Left colon (tissue), 2 donors: ENCODE data around the gene GRIN2A. TPM values are rescaled to one million over a fixed set of nuclear protein-coding genes. Genes with fewer than 3 reads are reported as not detected.

Source experiments
- ATAC-seq: fragments of 200-7000 bp; cut with Tn5 transposase; one replicate; pipeline ENCODE4 v1.9.1; 2020; ENCODE audit warnings: mild to moderate bottlenecking, moderate library complexity
- DNase-seq, 2 donors: peaks; one replicate each; pipeline ENCODE4 v3.0.0-alpha.2; 2020
- intact Hi-C, 2 donors: fragments of 100-400 bp; cut with DNase I in 1 of 2; cut with micrococcal nuclease in 1 of 2; formaldehyde crosslinking; loops; one replicate each; pipeline versions ENCODE4 v1.11.2 to v1.14.0; 2022; cut with DNase I, micrococcal nuclease
- total RNA-seq, 2 donors: library from RNA; stranded (reverse); fragmentation: NEBNext Ultra II Directional; extraction: Animal tissue kit (Norgen Biotek cat#: 25700); gene quantifications; one replicate each; pipeline ENCODE4 v1.2.1, GENCODE V29; 2021
- donor health status: DM: no; HTN: no; CAD: no.
- donor health status: DM: yes; HTN: yes; CAD: no.

GRIN2A gene
- total RNA-seq, 2 donors from 2014 or later: 0.24 to 0.78 TPM

DNA sequence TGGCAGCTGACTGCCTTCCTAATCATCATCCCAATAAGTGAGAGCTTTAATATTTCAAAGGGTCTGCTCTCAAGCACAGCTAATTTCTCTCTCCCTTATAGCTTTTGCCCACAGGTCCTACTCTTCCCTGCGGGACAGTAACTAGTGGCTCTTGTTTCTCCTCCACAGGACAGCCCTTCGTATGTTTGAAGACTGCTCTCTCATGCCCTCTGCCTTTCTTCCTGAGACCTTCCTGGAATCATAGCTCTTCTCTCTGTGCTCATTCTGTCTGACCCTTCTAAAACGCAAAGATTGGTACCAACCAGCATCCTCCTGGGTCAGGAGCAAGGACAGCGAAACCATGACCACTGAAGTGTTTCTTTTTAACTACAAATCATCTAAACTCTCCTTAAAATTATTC, 168.9 kb downstream of the GRIN2A start:
- ATAC-seq (no peak), DNase-seq (no peak)
- intact Hi-C loops: no loop called here

DNA sequence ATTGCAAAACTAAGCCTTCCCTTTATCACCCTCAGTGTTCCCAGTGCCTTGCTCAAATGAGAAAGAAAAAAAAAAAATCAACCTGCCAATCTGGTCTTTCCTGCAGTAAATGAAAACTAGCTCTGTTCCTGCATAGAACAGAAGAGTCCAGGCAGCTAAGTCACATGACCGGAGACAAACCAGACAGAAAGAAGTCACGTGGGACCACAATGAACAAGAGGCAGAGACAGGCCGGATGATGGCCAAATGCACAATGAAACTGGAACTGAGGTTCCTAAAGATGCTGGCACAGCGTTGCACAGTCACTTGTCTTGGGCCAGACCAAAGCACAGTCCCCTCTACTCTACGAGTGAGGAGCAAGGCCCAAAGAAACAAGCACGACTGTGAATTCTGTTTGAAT, 172.5 kb downstream of the GRIN2A start:
- DNase-seq (no peak), ATAC-seq (no peak)
- intact Hi-C loops: no loop called here

DNA sequence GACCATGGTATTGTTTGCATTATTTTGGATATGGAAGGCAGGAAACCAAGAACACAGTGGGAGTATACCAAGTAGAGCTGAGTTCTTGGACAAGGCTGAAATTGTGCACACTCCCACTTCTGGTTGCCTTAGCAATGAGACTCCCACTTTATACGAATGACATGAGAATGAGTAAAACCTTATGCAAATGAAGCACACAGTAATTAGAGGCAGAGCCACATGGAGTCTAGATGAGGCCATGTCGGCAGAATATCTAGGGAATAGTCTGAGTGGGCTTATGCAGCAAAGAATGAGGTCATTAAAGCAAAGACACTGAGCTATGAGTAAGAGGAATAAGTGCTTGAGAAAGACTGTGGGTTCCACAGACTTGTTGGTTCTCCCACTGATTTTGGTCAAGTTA, 178.7 kb downstream of the GRIN2A start:
- ATAC-seq (no peak), DNase-seq (no peak)
- intact Hi-C loops: no loop called here

DNA sequence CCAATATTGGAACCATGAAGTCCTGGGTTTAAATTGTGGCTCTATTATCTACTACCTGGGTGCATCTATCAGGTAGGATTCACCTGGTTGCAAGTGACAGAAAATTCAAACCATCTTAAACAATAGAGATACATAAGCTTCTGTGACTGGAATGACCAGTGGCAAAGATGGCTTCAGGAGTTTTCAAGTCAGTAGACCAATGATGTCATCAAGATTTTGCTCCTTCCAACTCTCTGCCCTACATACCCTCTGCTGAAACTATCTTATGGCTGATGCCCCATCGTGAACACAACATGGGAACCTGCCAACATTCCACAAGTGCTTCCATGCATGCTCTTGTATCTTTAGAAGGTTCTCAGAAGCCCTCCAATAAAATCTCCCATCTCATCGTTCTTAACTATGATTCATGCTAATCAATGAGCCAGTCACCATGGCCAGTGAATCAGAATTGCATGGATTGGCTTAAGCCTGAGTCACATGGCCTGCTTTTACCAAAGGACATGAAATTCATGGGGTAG, 180.9 kb downstream of the GRIN2A start:
- ATAC-seq (no peak), DNase-seq (no peak)
- intact Hi-C loops: no loop called here

DNA sequence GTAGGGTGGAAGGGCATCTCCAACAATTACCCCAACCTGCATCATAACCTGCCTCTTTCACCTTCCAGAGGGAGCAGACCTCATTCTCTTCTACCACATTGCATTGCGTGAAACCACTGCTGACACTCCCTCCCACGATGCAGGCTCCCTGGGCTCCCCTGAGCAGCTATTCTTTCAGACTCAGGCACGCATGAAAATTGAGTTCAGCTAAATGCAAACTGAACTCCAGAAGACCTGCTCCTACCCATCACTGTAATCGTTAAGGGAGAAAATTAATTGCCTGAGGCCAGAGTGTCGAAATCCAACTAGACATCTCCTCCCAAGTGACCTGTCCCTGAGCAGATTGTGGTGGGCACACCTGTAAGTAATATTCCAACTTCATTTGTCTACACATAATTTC, 186.0 kb downstream of the GRIN2A start:
- intact Hi-C loops: no loop called here
- ATAC-seq: no peak
- DNase-seq: no peak

DNA sequence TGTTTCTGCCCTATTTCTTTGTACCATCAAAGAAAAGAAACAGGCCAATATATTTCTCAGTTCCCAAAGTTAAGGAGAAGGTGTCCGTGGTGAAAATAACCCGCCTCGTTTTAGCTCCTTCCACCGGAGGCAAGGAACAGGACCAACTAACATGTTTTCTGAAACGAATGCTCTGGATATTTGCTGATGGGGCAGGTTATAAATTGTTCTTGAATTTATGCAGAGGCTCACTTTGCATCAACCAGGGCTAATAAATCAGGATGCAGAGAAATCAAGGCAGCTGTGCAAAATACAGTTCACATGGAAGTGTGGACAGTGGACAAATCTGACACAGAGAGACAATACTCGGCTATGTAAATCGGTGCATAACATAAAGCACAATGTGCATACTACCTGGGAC, 189.8 kb downstream of the GRIN2A start:
- intact Hi-C loops: no loop called here
- DNase-seq (no peak), ATAC-seq (no peak)

DNA sequence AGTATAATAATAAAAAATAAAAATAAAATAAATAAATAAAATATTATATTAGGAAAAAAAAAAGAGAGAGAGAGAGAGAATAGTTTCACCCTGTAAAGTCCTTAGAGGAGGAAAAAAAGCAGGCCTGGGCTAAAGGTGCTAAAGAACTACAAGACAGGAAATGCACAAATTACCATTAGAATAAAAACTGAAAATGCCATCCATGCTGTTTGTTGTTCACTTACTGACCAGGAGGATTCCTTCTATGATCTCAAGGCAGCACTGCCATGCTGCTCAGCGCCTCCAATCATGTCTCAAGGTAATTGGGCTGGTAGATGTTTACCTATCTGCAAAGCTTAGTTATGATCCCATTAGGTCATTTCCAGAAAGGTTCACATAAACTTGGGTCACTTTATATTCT, 201.2 kb downstream of the GRIN2A start:
- ATAC-seq (no peak), DNase-seq (no peak)
- intact Hi-C loops: no loop called here

DNA sequence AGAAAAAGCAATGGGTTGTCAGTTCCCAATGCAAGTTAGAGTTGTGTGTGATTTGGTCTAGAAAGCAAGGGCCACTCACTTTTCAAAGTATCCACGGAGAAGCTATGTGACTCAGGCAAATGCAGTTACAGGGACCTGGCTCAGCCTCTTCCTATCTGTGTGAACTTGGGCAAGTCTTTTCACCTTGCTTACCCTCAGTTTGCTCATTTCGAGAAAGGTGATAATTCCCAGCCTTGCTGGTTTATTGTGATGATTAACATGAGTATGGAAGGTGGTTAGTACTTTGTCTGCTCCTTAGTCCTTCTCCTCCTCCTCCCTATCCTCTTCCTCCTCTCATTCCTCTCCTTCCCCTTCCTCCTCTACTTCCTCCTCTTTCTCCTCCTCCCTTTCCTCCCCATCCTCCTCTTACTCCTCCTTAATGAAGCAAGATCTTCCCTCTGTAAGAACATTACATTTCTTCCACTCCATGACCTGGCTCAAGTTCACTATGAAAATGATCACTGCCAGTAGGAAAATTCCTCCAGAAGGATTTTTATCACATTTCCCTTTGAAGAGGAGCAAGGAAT, 204.0 kb downstream of the GRIN2A start:
- intact Hi-C loops: no loop called here
- no peak for DNase-seq
- ATAC-seq: no peak

DNA sequence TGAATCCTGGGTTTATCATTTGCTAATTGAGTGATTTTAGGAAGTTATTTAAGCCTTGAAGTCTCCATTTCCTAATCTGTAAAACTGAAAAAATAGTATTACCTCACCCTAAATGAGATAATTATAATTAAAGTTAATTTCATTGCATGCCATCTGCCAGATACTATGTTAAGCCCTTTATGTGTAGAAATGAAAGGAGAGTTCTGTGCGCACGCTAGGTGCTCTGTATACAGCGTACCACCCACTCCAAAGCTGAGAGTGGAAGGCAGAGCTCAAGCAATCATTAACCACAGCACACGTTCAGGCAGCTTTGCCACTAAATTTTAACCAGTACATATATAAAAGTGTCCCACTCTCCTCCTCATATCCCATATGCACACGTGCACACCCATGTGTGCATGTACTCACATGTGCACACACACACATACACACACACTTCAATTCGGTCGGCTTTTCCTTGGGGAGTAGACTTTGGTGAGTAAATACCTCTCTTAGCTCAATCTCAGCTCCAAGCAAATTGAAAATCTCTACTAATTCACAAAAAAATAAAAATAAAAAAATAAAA, 204.8 kb downstream of the GRIN2A start:
- intact Hi-C loops: no loop called here
- no peak for ATAC-seq
- no peak for DNase-seq

DNA sequence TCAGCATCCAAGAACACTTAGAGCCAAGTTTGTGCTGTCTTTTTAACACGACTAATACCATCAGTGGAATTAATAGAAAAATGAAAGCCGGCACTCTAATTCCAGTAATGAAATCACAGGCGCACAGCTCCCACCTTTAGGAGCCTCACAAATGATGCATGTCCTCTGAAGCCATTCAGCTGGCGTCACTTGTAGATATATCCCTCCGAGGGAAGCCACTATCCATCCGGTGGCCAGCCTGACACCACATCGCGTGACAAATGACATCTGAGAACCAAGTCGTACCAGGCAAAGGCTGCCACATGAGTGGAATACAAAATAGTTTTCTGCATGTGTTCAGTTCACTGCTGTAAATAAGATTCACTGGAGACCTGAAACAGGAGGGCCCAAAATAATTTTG, 205.6 kb downstream of the GRIN2A start:
- intact Hi-C loops: no loop called here
- ATAC-seq (no peak), DNase-seq (no peak)

DNA sequence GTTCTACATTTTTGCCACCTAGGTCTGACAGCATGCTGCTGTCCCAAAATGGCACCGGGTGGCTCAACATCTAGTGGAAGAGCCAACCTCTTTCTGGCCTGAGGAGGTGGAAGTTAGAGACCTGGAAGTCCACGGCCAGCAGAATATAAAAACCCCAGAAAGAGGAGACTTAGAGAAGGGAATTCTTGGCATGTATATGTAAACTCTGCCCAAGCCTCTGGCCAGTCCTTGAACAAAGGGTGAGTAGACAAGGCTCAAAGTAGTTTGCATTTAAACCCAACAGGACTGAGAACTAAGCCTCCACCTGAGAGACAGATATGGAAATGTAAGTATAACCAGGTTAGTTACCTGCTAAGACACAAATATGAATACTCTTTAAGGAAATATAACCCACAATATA, 210.3 kb downstream of the GRIN2A start:
- intact Hi-C loops: no loop called here
- DNase-seq: no peak
- no peak for ATAC-seq

DNA sequence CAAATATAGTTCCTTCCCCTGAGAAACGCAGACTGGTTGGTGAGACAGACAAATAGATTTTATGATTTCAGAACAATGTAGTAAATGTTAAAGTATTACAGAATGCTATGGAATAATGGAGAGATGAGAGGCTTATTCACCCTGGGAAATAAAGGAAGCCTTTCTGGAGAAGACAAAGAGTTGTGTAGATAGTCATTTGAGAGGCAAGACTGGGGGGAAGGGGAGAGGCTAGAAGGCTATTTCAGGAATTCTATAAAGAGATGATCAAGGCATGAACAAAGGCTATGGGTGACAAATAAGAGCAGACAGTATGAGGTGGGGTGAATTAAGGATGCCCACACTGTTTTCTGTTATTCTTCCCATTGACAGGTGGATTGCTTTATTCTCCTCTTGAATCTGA, 211.4 kb downstream of the GRIN2A start:
- intact Hi-C loops: no loop called here
- no peak for ATAC-seq
- DNase-seq: no peak

DNA sequence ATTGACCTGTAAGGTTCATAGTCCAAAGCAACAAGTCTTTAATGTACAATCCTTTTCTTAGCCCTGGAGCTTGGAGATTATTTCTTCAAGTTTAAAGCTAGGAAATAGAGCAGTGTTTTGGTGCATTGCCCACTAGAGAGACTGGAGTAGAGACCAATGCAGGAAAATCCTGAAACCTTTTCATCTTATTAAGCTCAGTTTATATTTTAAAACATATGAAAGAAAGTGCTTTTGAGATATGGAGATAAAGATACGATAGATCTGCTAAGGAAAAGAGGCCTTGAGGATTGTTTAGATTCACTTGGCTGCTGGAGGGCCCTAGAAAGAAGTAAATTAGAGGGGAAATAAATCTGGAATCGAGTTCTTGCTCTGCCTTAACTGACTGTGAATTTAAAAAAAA, 212.0 kb downstream of the GRIN2A start:
- no peak for DNase-seq
- intact Hi-C loops: no loop called here
- no peak for ATAC-seq

DNA sequence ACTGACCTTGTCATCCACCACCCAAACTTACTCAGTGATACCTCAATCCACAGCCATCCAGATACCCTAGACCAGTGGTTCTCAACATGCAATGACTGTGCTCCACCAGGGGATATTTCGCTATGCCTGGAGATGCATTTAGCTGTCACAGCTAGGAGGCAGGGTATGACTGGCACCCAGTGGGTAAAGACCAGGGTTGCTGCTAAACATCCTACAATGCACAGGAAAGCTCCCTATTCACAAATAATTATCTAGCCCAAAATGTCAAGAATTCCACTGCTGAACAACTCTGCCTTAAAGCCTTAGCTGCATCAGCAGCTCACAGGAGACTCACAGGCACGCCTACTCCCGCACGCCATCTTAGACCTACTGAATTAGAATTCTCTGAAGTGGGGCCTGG, 212.6 kb downstream of the GRIN2A start:
- DNase-seq (no peak), ATAC-seq (no peak)
- intact Hi-C loops: no loop called here

DNA sequence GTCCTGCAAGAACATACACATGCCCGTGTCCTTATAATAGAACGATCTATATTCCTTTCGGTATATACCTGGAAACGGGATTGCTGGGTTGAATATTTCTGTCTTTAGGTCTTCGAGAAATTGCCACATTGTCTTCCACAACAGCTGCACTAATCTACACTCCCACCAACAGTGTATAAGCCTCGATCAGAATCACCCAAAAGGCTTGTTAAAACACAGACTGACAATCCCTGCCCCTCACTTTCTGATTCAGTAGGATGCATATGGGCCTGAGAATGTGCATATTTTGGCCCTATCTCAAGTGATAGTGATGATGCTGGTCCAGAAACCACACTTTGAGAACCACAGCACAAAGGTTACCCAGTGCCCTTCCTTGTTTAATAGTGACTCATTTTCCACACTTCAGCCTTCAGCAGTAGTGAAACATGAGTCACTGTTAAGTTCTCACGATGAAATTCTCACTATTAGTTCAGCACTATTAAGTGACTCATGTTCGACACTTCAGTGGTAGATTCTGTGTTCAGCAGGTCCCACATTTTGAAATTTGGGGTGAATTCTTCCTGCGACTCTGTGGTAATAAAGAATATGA, 215.6 kb downstream of the GRIN2A start:
- intact Hi-C loops: no loop called here
- ATAC-seq (no peak), DNase-seq (no peak)

DNA sequence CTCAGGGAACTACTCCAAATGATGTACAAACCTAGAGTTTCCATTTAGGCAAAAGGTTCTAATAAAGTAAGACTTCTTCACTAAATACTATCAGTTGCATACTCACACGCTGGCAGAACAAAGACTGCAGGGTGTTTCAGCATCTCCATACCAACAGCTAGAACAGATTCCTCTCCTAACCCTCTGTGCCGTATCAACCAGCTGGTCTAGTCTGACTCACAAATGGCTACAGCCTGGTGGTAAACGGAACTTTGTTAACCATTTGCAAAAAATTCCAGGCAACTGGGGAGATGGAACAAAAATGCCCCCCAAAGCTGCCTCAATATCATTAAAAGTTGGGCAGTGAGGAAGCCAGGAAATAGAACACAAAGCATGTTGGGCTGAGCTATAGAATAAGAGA, 217.1 kb downstream of the GRIN2A start:
- no peak for ATAC-seq
- intact Hi-C loops: no loop called here

DNA sequence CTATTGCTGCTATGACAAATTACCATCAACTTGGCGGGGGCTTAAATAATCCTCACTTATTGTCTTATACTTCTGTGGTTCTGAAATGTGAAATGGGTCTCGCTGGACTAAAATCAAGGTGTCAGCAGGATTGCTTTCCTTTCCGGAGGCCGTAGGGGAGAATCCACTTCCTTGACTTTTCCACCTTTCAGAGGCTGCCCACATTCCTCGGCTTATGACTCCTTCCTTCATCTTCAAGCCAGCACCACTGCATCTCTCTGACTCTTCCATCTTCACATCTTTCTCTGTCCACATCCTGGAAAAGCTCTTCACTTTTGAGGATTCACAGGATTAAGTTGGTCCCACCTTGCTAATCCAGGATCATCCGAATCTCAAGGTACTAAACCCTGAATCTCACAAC, 217.8 kb downstream of the GRIN2A start:
- DNase-seq (no peak), ATAC-seq (no peak)
- intact Hi-C loops: no loop called here

More for the DNA sequence above, 217.1 kb downstream of the GRIN2A start:
- DNase-seq: no peak

DNA sequence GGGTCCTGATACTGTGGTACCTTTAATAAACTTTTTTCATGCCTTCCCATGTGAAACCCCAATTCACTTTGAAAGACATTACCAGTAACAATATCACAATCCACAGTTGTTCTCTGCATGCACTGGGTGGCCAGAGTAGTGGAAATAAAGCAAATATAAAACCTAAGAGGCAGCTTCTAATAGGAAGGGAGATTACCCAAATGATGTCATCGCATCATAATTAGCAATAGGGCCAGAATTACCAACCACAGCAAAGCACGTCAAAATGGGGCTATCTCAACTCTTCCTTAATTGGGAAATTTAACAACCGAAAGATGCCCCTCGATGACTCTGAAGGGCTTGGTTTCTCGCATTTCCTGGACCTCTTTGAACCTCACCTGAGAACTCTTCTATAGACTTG, 224.8 kb downstream of the GRIN2A start:
- no peak for DNase-seq
- no peak for ATAC-seq
- intact Hi-C loops: no loop called here

DNA sequence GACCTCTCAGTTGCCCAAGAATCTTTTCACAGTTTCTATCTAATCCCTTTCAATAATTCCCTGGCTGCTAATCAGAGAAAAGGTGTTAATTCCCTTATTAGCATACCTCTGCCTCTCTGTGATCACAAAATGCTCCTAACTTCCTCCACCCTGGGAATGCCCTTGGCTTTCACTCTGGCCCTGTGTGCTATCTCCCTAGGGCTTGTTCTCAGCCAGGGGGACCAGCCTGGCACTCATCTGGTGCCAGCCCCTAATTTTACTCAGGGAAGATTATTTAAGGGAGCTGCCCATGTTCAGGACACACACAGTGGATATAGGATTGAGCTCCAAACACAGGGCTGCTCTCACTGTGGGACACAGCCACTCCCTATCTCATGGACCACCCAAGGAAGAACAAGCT, 225.2 kb downstream of the GRIN2A start:
- no peak for ATAC-seq
- DNase-seq: no peak
- intact Hi-C loops: no loop called here

DNA sequence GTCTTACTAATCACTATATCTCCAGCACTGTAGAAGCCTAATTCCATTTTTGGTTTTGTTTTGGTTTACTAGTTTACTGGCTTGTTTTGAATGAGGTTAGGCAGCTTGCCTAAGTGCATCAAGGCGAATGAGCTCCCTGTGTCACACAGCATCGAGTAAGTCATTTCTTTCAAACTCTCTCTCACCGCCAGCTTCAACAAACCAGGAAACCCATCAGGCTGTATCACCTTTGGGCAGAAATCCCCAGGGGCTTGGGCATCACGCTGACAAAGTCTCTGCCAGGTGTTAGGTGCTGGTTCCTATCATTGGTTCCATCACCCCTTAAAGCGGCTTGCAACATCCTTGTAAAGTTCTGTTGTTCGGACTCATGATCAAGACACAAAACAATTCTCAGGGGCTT, 226.6 kb downstream of the GRIN2A start:
- DNase-seq (no peak), ATAC-seq (no peak)
- intact Hi-C loops: no loop called here
